WTC11 (cell line): Measurements from ENCODE around the gene PGAP3. TPM values are rescaled to one million over a fixed set of nuclear protein-coding genes. Genes with fewer than 3 reads are reported as not detected.

Experiments
- CBFB ChIP-seq: sonication (generic); formaldehyde crosslinking; IDR thresholded peaks from 2 replicates; pipeline ENCODE4 v1.8.1; 2022; ENCODE audit warnings: mild to moderate bottlenecking, low read depth, missing genetic modification reagents
- FOXJ3 ChIP-seq: sonication (generic); formaldehyde crosslinking; IDR thresholded peaks from 2 replicates; pipeline ENCODE4 v1.9.0; 2021; ENCODE audit warnings: missing genetic modification reagents, mild to moderate bottlenecking, borderline replicate concordance
- FOXP1 ChIP-seq: sonication (generic); formaldehyde crosslinking; IDR thresholded peaks from 2 replicates; pipeline ENCODE4 v1.8.0; 2022; ENCODE audit warnings: missing genetic modification reagents, mild to moderate bottlenecking, moderate library complexity, borderline replicate concordance
- JAZF1 ChIP-seq: fragments of 250-450 bp; sonication (Bioruptor Pico); IDR thresholded peaks from 2 replicates; pipeline ENCODE4 v1.9.0; 2021; ENCODE audit warnings: moderate library complexity, mild to moderate bottlenecking, inconsistent platforms
- JUN ChIP-seq: sonication (generic); formaldehyde crosslinking; IDR thresholded peaks from 2 replicates; pipeline ENCODE4 v1.8.0; 2023; ENCODE audit warnings: mild to moderate bottlenecking, missing genetic modification reagents
- NFATC4 ChIP-seq: fragments of 250-450 bp; sonication (Bioruptor Pico); IDR thresholded peaks from 2 replicates; pipeline ENCODE4 v1.9.0; 2021; ENCODE audit warnings: mild to moderate bottlenecking
- NFE2L1 ChIP-seq: sonication (generic); formaldehyde crosslinking; IDR thresholded peaks from 2 replicates; pipeline ENCODE4 v1.8.1; 2023; ENCODE audit warnings: missing genetic modification reagents
- NFYB ChIP-seq: sonication (generic); formaldehyde crosslinking; conservative IDR thresholded peaks from 2 replicates; pipeline ENCODE4 v1.8.0; 2022; ENCODE audit warnings: low read depth, missing genetic modification reagents
- RORB ChIP-seq: fragments of 250-450 bp; sonication (Bioruptor Pico); IDR thresholded peaks from 2 replicates; pipeline ENCODE4 v1.9.0; 2021; ENCODE audit warnings: mild to moderate bottlenecking
- TCF7 ChIP-seq: sonication (generic); formaldehyde crosslinking; IDR thresholded peaks from 2 replicates; pipeline ENCODE4 v1.8.0; 2022; ENCODE audit warnings: mild to moderate bottlenecking, low read depth, missing genetic modification reagents, moderate library complexity
- TEAD1 ChIP-seq: sonication (generic); formaldehyde crosslinking; IDR thresholded peaks from 2 replicates; pipeline ENCODE4 v1.8.0; 2022; ENCODE audit warnings: mild to moderate bottlenecking, missing genetic modification reagents
- TEAD4 ChIP-seq: sonication (generic); formaldehyde crosslinking; IDR thresholded peaks from 2 replicates; pipeline ENCODE4 v1.8.0; 2022; ENCODE audit warnings: mild to moderate bottlenecking, missing genetic modification reagents
- ZNF232 ChIP-seq: sonication (generic); formaldehyde crosslinking; IDR thresholded peaks from 2 replicates; pipeline ENCODE4 v1.8.0; 2022; ENCODE audit warnings: mild to moderate bottlenecking, missing genetic modification reagents
- ZNF671 ChIP-seq: fragments of 250-450 bp; sonication (Bioruptor Pico); IDR thresholded peaks from 2 replicates; pipeline ENCODE4 v1.8.0; 2021; ENCODE audit warnings: mild to moderate bottlenecking
- total RNA-seq: library from RNA; stranded (reverse); gene quantifications from 3 replicates; pipeline ENCODE4 v1.2.3, GENCODE V29; 2021
- TF ChIP-seq, protein P1 (sequence below): fragments of 250-450 bp; sonication (Bioruptor Pico); IDR thresholded peaks from 2 replicates; pipeline ENCODE4 v2.1.2; 2022; ENCODE audit warnings: mild to moderate bottlenecking, moderate library complexity
- TF ChIP-seq, protein P2 (sequence below): fragments of 250-450 bp; sonication (Bioruptor Pico); IDR thresholded peaks from 2 replicates; pipeline ENCODE4 v1.8.0; 2021; ENCODE audit warnings: mild to moderate bottlenecking
- TF ChIP-seq, protein P3 (sequence below): sonication (generic); formaldehyde crosslinking; IDR thresholded peaks from 2 replicates; pipeline ENCODE4 v1.8.1; 2023; ENCODE audit warnings: mild to moderate bottlenecking, moderate library complexity, missing genetic modification reagents
- TF ChIP-seq, protein P4 (sequence below): sonication (generic); formaldehyde crosslinking; IDR thresholded peaks from 2 replicates; pipeline ENCODE4 v1.8.0; 2022; ENCODE audit warnings: missing genetic modification reagents
- TF ChIP-seq, protein P5 (sequence below): sonication (generic); formaldehyde crosslinking; IDR thresholded peaks from 2 replicates; pipeline ENCODE4 v1.8.1; 2023; ENCODE audit warnings: mild to moderate bottlenecking, missing genetic modification reagents
- TF ChIP-seq, protein P6 (sequence below): fragments of 200-600 bp; IDR thresholded peaks from 2 replicates; pipeline ENCODE4 v1.8.0; 2022; ENCODE audit warnings: antibody characterized with exemption
- TF ChIP-seq, protein P7 (sequence below): sonication (generic); formaldehyde crosslinking; IDR thresholded peaks from 2 replicates; pipeline ENCODE4 v1.8.1; 2023; ENCODE audit warnings: mild to moderate bottlenecking, missing genetic modification reagents
- TF ChIP-seq, protein P8 (sequence below): sonication (generic); formaldehyde crosslinking; conservative IDR thresholded peaks from 2 replicates; pipeline ENCODE4 v1.8.1; 2022; ENCODE audit warnings: mild to moderate bottlenecking, missing genetic modification reagents
- TF ChIP-seq, protein P9 (sequence below): sonication (generic); formaldehyde crosslinking; IDR thresholded peaks from 2 replicates; pipeline ENCODE4 v1.8.1; 2022; ENCODE audit warnings: mild to moderate bottlenecking, missing genetic modification reagents, moderate library complexity, borderline replicate concordance

The PGAP3 gene
- total RNA-seq, 1 experiment from 2014 or later: 24.9 TPM

DNA sequence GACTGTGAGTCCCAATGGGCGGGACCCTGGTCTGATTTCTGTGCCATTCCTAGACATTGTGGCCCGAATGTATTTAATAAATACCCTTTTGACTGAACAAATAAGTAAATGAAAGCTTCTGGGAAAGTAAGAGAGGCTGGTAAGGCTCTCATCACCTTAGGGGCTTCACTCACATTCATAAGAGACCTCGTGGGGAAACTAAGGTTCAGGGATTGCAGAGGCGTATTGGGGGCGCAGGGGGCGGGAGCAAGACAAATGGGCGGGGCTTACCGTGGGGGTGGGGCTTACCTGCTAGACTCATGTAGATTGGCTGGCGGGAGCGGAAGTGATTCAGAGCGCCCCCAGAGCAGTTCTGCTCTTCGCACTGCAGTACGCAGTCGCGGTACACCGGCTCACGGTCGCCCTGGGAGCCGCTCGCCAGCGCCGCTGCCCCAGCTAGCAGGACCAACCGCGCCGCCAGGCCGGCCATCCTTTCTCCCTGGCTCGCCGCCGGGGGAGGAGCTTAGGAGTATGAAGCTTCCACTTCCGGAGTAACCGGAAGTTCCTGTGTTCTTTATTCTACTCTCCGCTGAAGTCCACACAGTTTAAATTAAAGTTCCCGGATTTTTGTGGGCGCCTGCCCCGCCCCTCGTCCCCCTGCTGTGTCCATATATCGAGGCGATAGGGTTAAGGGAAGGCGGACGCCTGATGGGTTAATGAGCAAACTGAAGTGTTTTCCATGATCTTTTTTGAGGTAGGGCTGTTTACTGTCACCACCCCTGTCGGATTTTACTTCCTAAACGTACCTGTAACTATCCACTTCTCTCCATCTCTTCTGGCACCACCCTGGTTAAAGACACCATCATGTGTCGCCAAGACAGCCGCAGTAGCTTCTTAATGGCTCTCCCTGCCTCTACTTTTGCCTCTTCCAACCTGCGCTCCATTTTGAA lies at the start of gene PGAP3 (continued):
- TF ChIP-seq ZNF232 (CRISPR knock-in tag) (no peak), CBFB (CRISPR knock-in tag) (no peak), JUN (CRISPR knock-in tag) (no peak), TEAD1 (0 out of 2 replicates have a peak, but pooled peaks have one; percentile 41), NFYB (CRISPR knock-in tag) (peak; percentile 45; the same call in 1 of the 2 replicates), TEAD4 (no peak), FOXJ3 (CRISPR knock-in tag) (no peak), JAZF1 (CRISPR knock-in tag) (no peak), TCF7 (CRISPR knock-in tag) (no peak), ZNF671 (CRISPR knock-in tag) (no peak), NFATC4 (CRISPR knock-in tag) (0 out of 2 replicates have a peak, but pooled peaks have one; percentile 30), FOXP1 (CRISPR knock-in tag) (peak; percentile 57; the same call in 1 of the 2 replicates), NFE2L1 (CRISPR knock-in tag) (no peak), RORB (no peak)
- TF ChIP-seq, protein P1, sequence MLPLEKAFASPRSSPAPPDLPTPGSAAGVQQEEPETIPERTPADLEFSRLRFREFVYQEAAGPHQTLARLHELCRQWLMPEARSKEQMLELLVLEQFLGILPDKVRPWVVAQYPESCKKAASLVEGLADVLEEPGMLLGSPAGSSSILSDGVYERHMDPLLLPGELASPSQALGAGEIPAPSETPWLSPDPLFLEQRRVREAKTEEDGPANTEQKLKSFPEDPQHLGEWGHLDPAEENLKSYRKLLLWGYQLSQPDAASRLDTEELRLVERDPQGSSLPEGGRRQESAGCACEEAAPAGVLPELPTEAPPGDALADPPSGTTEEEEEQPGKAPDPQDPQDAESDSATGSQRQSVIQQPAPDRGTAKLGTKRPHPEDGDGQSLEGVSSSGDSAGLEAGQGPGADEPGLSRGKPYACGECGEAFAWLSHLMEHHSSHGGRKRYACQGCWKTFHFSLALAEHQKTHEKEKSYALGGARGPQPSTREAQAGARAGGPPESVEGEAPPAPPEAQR: no peak
- TF ChIP-seq, protein P2, sequence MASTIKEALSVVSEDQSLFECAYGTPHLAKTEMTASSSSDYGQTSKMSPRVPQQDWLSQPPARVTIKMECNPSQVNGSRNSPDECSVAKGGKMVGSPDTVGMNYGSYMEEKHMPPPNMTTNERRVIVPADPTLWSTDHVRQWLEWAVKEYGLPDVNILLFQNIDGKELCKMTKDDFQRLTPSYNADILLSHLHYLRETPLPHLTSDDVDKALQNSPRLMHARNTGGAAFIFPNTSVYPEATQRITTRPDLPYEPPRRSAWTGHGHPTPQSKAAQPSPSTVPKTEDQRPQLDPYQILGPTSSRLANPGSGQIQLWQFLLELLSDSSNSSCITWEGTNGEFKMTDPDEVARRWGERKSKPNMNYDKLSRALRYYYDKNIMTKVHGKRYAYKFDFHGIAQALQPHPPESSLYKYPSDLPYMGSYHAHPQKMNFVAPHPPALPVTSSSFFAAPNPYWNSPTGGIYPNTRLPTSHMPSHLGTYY (CRISPR knock-in tag): no peak
- TF ChIP-seq, protein P3, sequence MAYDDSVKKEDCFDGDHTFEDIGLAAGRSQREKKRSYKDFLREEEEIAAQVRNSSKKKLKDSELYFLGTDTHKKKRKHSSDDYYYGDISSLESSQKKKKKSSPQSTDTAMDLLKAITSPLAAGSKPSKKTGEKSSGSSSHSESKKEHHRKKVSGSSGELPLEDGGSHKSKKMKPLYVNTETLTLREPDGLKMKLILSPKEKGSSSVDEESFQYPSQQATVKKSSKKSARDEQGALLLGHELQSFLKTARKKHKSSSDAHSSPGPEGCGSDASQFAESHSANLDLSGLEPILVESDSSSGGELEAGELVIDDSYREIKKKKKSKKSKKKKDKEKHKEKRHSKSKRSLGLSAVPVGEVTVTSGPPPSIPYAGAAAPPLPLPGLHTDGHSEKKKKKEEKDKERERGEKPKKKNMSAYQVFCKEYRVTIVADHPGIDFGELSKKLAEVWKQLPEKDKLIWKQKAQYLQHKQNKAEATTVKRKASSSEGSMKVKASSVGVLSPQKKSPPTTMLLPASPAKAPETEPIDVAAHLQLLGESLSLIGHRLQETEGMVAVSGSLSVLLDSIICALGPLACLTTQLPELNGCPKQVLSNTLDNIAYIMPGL (CRISPR knock-in tag): peak; percentile 79; the same call in 1 of the 2 replicates
- TF ChIP-seq, protein P4, sequence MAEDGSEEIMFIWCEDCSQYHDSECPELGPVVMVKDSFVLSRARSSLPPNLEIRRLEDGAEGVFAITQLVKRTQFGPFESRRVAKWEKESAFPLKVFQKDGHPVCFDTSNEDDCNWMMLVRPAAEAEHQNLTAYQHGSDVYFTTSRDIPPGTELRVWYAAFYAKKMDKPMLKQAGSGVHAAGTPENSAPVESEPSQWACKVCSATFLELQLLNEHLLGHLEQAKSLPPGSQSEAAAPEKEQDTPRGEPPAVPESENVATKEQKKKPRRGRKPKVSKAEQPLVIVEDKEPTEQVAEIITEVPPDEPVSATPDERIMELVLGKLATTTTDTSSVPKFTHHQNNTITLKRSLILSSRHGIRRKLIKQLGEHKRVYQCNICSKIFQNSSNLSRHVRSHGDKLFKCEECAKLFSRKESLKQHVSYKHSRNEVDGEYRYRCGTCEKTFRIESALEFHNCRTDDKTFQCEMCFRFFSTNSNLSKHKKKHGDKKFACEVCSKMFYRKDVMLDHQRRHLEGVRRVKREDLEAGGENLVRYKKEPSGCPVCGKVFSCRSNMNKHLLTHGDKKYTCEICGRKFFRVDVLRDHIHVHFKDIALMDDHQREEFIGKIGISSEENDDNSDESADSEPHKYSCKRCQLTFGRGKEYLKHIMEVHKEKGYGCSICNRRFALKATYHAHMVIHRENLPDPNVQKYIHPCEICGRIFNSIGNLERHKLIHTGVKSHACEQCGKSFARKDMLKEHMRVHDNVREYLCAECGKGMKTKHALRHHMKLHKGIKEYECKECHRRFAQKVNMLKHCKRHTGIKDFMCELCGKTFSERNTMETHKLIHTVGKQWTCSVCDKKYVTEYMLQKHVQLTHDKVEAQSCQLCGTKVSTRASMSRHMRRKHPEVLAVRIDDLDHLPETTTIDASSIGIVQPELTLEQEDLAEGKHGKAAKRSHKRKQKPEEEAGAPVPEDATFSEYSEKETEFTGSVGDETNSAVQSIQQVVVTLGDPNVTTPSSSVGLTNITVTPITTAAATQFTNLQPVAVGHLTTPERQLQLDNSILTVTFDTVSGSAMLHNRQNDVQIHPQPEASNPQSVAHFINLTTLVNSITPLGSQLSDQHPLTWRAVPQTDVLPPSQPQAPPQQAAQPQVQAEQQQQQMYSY: no peak
- TF ChIP-seq, protein P5, sequence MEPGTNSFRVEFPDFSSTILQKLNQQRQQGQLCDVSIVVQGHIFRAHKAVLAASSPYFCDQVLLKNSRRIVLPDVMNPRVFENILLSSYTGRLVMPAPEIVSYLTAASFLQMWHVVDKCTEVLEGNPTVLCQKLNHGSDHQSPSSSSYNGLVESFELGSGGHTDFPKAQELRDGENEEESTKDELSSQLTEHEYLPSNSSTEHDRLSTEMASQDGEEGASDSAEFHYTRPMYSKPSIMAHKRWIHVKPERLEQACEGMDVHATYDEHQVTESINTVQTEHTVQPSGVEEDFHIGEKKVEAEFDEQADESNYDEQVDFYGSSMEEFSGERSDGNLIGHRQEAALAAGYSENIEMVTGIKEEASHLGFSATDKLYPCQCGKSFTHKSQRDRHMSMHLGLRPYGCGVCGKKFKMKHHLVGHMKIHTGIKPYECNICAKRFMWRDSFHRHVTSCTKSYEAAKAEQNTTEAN (CRISPR knock-in tag): peak; percentile 31; the same call in 1 of the 2 replicates
- TF ChIP-seq, protein P6, sequence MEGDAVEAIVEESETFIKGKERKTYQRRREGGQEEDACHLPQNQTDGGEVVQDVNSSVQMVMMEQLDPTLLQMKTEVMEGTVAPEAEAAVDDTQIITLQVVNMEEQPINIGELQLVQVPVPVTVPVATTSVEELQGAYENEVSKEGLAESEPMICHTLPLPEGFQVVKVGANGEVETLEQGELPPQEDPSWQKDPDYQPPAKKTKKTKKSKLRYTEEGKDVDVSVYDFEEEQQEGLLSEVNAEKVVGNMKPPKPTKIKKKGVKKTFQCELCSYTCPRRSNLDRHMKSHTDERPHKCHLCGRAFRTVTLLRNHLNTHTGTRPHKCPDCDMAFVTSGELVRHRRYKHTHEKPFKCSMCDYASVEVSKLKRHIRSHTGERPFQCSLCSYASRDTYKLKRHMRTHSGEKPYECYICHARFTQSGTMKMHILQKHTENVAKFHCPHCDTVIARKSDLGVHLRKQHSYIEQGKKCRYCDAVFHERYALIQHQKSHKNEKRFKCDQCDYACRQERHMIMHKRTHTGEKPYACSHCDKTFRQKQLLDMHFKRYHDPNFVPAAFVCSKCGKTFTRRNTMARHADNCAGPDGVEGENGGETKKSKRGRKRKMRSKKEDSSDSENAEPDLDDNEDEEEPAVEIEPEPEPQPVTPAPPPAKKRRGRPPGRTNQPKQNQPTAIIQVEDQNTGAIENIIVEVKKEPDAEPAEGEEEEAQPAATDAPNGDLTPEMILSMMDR: no peak
- TF ChIP-seq, protein P7, sequence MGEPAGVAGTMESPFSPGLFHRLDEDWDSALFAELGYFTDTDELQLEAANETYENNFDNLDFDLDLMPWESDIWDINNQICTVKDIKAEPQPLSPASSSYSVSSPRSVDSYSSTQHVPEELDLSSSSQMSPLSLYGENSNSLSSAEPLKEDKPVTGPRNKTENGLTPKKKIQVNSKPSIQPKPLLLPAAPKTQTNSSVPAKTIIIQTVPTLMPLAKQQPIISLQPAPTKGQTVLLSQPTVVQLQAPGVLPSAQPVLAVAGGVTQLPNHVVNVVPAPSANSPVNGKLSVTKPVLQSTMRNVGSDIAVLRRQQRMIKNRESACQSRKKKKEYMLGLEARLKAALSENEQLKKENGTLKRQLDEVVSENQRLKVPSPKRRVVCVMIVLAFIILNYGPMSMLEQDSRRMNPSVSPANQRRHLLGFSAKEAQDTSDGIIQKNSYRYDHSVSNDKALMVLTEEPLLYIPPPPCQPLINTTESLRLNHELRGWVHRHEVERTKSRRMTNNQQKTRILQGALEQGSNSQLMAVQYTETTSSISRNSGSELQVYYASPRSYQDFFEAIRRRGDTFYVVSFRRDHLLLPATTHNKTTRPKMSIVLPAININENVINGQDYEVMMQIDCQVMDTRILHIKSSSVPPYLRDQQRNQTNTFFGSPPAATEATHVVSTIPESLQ (CRISPR knock-in tag): no peak
- TF ChIP-seq, protein P8, sequence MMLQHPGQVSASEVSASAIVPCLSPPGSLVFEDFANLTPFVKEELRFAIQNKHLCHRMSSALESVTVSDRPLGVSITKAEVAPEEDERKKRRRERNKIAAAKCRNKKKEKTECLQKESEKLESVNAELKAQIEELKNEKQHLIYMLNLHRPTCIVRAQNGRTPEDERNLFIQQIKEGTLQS (CRISPR knock-in tag): no peak
- TF ChIP-seq, protein P9, sequence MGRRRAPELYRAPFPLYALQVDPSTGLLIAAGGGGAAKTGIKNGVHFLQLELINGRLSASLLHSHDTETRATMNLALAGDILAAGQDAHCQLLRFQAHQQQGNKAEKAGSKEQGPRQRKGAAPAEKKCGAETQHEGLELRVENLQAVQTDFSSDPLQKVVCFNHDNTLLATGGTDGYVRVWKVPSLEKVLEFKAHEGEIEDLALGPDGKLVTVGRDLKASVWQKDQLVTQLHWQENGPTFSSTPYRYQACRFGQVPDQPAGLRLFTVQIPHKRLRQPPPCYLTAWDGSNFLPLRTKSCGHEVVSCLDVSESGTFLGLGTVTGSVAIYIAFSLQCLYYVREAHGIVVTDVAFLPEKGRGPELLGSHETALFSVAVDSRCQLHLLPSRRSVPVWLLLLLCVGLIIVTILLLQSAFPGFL (CRISPR knock-in tag): no peak
